GM04503 (cell line): Measurements from ENCODE around the gene ANLN.
A peak's percentile ranks its signal among the peaks of the same experiment; 100 is the strongest.
"Not testable (repeated sequence)": the region's sequence is repeated elsewhere in the genome, so short reads cannot be mapped to it uniquely, and the experiment has no call there.

ENCODE experiments used
- DNase-seq: peaks from one replicate; pipeline ENCODE4 v3.0.0-alpha.2; 2012; ENCODE audit warnings: low read depth

ANLN gene

GRCh38 chr7:36389371-36390198 is at the start of gene ANLN:
Gene ANLN, plus strand, starts transcription at chr7:36389862. Its CDS starts 165 bp downstream, at chr7:36390027.
- peak; percentile 71 for DNase-seq

DNA sequence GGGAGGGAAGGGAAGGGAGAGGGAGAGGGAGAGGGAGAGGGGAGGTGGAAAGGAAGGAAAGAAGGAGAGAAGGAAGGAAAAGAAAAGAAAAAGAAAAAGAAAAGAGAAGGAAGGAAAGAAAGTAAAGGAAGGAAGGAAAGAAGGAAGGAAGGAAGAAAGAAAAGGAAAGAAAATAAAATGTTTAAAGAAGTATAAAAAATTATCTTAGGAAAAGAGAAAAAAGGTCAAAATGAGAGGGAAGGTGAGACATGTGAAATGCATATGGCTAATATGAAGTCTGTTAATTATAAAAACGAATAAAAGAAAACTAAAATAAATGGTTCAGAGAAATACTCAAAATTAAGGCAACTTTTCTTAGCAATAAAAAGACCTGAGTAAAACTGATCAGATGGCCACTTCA is 46.1 kb upstream of the ANLN start:
- DNase-seq = no peak

GRCh38 chr7:36344622-36345021 is 45.0 kb upstream of the ANLN start:
- no peak for DNase-seq

GRCh38 chr7:36346260-36346831 is 43.3 kb upstream of the ANLN start:
- no peak for DNase-seq

GRCh38 chr7:36348256-36348655 is 41.4 kb upstream of the ANLN start:
- peak; percentile 48 for DNase-seq

DNA sequence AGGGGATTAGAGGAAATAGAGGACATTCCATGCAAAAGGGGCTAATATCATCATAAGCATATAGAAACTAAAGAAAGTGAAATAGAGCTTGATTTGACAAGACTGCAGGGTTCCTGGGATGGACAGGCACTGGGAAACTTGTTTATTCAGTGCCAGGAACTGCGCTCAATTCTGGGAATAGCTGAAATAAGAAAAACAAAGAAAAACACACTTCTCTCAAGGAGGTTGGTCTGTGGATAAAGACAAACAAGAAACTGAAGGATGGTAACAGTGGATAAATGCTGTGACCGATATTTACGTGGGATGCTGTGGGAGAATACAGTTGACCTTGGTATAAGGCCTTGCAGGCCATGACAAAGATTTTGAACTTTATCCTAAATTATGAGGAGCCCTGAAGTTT is 40.9 kb upstream of the ANLN start:
- no peak for DNase-seq

GRCh38 chr7:36349626-36350025 is 40.0 kb upstream of the ANLN start:
- DNase-seq = no peak

DNA sequence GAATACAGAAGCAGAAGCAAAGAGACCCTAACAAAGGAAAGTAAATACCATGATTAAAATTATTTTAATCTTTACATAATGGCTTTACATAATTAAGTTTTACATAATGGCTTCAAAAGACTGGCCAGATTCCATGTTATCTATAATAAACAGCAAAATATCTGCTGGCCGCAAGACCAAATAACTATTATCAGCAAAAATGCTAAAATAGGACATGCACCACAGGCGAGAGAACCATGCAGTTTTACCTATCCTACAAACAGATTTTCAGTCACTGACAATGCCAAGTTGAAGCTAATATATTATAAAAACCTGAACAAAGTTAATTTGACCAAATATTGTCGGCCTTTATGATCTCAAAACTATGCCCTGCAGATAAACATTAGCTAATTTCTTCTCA is 34.2 kb upstream of the ANLN start:
- no peak for DNase-seq

GRCh38 chr7:36357054-36357453 is 32.6 kb upstream of the ANLN start:
- no peak for DNase-seq

DNA sequence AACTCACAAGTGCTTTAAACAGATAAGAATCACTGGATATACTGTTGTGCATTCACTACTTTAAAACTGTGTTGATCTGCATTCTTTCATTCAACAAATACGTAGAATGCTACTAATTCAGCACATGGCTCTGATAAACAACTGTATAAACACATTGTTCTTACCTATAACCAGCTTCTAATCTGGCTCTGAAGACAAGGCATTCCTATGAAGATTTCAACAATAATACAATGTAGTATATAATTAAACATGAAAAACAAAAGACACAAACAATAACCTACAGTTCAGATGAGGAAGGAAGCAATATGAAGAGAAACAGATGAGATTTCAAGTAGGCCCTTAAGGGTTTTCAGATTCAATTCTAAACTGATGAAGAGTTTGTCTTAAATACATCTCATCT is 31.1 kb upstream of the ANLN start:
- DNase-seq = no peak

GRCh38 chr7:36360244-36360643 is 29.4 kb upstream of the ANLN start:
- DNase-seq = no peak

DNA sequence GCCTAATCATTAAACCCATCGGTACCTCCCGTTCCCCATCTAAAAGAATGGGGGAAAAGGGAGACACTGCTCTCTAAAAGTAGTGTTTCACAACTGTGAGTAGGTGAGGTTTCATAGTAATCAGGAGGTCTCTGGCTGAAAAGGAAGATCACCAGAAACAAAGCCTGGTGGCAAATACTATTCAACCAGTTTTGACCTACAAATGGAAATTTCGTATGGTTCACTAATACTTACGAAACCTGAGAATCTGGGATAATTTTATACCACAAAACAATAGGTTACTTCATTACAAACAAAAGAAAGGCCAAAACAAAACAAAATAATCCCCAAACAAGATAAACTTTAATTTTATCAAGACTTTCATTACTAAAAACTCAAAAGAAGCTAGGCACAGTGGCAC is 28.4 kb upstream of the ANLN start:
- DNase-seq = no peak

- no peak for DNase-seq
Observed at GRCh38 chr7:36363515-36363914, 26.1 kb upstream of the ANLN start.

DNA sequence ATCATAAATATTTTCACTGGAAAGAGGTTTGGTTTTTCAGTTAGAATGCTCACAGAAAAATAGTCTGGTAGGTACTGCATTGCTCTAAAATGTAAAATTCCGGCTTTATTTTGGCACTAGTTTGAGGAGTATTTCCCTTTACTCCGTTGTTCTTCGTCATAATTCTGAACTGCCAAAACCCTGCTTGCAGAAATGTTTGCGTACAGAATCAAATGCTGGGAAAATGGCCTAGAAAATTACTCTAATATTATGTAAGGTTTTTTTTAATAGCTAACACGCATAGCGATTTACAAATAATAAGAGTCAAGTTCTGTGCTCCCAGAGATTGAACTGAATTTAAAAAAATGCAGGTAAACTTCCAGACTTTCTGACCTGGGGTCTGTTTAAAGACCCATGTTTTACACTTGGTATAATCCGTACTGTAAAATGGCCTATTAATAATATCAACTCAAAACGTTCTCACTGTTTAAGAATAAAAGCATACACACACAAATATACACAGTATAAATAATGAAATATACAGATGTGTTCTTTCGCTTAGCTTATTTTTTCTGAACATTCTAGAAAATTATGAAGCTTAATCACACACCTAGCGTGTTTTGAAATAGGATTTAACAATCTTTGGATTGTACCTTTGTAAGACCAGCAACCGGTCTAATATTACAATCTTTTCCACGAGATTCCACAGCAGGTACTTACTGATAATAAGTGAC is 23.5 kb upstream of the ANLN start:
- no peak for DNase-seq

DNA sequence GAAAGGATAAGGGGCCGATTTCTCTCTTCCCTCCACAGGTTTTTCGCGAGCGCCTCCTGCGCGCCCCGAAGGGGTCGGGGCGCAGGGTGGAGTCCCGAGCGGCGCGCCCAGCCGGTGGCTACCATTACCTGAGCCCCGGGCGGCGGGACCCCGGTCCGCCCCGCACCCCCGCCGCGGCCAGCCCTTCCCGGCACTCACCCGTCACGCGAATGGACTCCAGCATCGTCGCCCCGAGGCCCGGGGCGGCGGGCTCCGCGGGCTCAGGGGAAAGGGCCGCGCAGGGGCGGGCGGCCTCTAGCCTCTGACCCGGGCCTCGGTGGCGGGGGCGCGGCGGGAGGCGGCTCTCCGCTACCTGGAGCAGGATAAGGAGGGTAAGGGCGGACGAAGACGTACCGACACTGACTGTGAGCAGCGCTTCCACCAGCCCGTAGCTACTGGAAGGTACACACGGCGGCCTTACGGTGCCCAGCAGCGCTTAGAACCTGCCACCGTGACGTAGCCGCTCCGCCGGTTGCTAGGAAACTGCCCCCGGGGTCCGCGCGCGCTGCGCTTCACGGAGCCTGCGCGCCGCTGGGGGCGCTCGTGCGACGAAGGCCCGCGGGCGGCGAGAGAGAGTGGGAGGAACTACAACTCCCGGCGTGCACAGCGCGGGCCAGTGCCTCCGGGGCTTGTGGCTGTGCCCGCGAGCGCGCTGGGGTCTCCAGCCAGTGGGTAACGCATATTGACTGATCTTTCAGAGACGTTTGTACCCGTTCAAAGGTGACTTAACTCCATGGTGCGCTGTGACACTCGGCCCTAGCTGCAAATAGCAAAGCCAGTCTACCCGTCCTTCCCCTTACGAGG is 22.7 kb upstream of the ANLN start:
- DNase-seq = no peak

GRCh38 chr7:36367561-36368077 is 22.0 kb upstream of the ANLN start:
- DNase-seq = no peak

GRCh38 chr7:36368496-36368895 is 21.2 kb upstream of the ANLN start:
- no peak for DNase-seq

DNA sequence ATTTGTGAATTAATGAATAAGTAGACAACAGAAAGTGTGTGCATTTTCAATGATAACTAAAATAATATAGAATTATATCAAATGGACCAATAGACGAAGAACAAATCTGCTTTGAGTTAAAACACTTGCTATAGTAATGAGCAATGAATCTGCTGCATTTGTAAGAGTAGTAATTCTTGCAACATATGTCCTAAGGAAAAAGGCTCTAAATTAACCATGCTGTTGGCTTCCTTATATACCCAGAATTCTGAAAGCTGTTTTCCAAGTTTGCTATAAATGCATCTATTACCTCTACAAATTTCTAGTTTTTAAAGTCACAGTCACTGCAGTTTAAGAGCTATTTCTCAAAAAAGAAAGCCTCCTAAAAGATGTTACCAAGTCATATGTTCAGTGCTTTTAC is 20.5 kb upstream of the ANLN start:
- no peak for DNase-seq

- no peak for DNase-seq
Observed at GRCh38 chr7:36370046-36370445, 19.6 kb upstream of the ANLN start.

- DNase-seq = no peak
Observed at GRCh38 chr7:36372156-36372555, 17.5 kb upstream of the ANLN start.

- not testable (repeated sequence) for DNase-seq
Observed at GRCh38 chr7:36378555-36378954, 11.1 kb upstream of the ANLN start.
